Measurements from ENCODE around the gene FAM234A.

FAM234A gene

DNA sequence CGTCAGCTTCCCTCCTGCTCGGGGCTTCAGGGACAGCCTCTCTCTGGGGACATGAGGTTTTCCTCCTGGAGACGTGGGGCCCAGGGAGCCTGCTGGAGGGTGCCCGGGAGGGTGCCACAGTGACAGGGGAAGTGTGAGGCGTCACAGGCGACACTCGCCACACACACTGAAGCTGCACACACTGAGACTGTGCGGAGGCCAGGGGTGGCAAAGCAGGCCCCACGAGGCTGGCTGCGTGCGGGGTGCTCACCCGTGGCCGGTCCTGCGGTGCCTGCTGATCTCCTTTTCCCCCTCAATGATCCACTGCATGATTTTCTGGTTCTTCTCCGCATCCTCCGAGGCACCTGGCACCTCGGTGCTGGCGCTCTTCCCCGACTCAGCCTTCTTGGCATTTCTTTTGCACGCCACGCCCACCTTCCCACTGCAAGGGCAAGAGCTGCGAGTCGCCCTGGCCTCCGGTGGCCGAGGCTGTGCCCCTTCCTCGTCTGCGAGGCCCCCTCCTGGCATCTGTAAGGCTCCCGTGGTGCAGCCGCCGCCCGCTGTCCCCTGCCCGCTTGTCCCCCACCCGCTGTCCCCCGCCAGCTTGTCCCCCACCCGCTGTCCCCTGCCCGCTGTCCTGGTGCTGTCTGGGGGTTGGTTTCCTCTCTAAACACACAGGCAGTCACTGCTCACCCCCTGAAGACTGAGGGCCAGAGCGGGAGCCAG lies 62.3 kb downstream of the FAM234A start:
- no peaks in the 10 kb centered on the region for H3K9me3 ChIP-seq (ENCODE audit: control extremely low read depth in 1 of 5, control insufficient read depth in 4 of 5, insufficient read depth in 2 of 5, low read depth in 1 of 5, low read length in 4 of 5)
- no peak overlapping the region for H3K4me3 ChIP-seq (ENCODE audit: control insufficient read depth in 1 of 7, extremely low read depth in 1 of 7, insufficient read depth in 4 of 7, low read depth in 2 of 7, low read length in 6 of 7)
- no peak for DNase-seq
- no peaks in the 10 kb centered on the region for H3K27me3 ChIP-seq (replicated peaks in 2 of 5; ENCODE audit: control insufficient read depth in 4 of 5, insufficient read depth in 5 of 5, low read length in 4 of 5)
- no peak overlapping the region for H3K27ac ChIP-seq (ENCODE audit: insufficient read depth in 1 of 2, low read depth in 1 of 2, low read length in 2 of 2, poor library complexity in 1 of 2, severe bottlenecking in 2 of 2)
- WGBS (ENCODE audit: insufficient coverage) = 97% methylated on average over 24 of the region's 37 CpGs
- ChIA-PET CTCF (interaction anchor here (0.9 kb wide), 1 partner anchor 10 kb away, joined by 3 read pairs; no protein-coding TSS in a partner anchor), POLR2A (no interaction called here)
- H3K4me1 ChIP-seq (ENCODE audit: control extremely low read depth in 1 of 4, control insufficient read depth in 4 of 4, insufficient read depth in 4 of 4, low read length in 3 of 4) = peaks cover 0 to 4% (median 0%) of the 10 kb centered on the region in 4 experiments
- peaks cover 9 to 47% (median 34%) of the 10 kb centered on the region in 4 experiments for H3K36me3 ChIP-seq (ENCODE audit: control insufficient read depth in 4 of 4, insufficient read depth in 4 of 4, low read length in 3 of 4)

DNA sequence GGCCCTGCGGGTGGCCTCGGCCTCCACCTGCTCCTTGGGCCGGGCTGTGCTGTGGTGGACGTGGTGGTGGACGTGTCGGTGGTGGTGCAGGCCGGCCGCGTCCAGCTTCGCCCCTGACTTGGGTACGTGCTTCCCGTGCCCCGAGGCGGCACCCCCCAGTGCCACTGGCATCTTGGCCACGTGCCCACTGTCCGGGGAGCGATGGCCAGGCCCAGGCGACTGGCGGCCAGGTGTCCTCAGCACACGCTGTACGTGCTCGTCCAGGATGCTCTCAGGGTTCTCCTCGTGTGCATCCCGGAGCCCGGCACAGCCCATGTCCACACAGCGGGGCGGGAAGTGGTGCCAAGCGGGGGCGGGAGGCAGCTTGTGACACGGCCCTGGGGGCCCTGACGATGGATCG lies 63.2 kb downstream of the FAM234A start:
- no peaks in the 10 kb centered on the region for H3K9me3 ChIP-seq (ENCODE audit: control extremely low read depth in 1 of 5, control insufficient read depth in 4 of 5, insufficient read depth in 2 of 5, low read depth in 1 of 5, low read length in 4 of 5)
- CTCF ChIA-PET = no interaction called here
- no peak overlapping the region for H3K27ac ChIP-seq (ENCODE audit: insufficient read depth in 1 of 2, low read depth in 1 of 2, low read length in 2 of 2, poor library complexity in 1 of 2, severe bottlenecking in 2 of 2)
- H3K27me3 ChIP-seq (replicated peaks in 2 of 5; ENCODE audit: control insufficient read depth in 4 of 5, insufficient read depth in 5 of 5, low read length in 4 of 5) = no peaks in the 10 kb centered on the region
- H3K4me3 ChIP-seq (ENCODE audit: control insufficient read depth in 1 of 7, extremely low read depth in 1 of 7, insufficient read depth in 4 of 7, low read depth in 2 of 7, low read length in 6 of 7) = no peak overlapping the region
- POLR2A ChIA-PET = no interaction called here
- no peak for DNase-seq
- WGBS (ENCODE audit: insufficient coverage) = 98% methylated on average over 20 of the region's 32 CpGs
- H3K36me3 ChIP-seq (ENCODE audit: control insufficient read depth in 4 of 4, insufficient read depth in 4 of 4, low read length in 3 of 4) = peaks cover 9 to 46% (median 33%) of the 10 kb centered on the region in 4 experiments
- peaks cover 0 to 4% (median 0%) of the 10 kb centered on the region in 4 experiments for H3K4me1 ChIP-seq (ENCODE audit: control extremely low read depth in 1 of 4, control insufficient read depth in 4 of 4, insufficient read depth in 4 of 4, low read length in 3 of 4)

DNA sequence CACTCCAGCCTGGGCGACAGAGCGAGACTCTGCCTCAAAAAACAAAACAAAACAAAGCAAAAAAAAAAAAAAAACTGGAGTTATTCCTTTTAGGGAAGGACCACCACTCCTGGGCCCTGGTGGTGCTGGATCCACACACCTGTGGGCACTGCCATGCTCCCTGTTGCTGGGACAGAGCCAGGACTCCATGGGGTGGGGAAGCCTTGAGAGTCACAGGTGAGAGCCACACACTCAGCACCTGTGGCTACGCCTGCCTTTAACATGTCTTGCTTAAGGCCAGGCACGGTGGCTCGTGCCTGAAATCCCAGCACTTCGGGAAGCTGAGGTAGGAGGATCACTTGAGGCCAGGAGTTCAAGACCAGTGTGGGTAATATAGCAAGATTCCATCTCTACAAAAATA lies 66.6 kb downstream of the FAM234A start:
- CTCF ChIA-PET = interaction anchor here (1.5 kb wide), 1 partner anchor 61 kb away, joined by 5 read pairs; no protein-coding TSS in a partner anchor
- POLR2A ChIA-PET = no interaction called here
- Histone ChIP-seq H3K4me1 (ENCODE audit: control extremely low read depth in 1 of 4, control insufficient read depth in 4 of 4, insufficient read depth in 4 of 4, low read length in 3 of 4) (peaks cover 0 to 2% (median 0%) of the 10 kb centered on the region in 4 experiments), H3K27me3 (replicated peaks in 2 of 5; ENCODE audit: control insufficient read depth in 4 of 5, insufficient read depth in 5 of 5, low read length in 4 of 5) (no peaks in the 10 kb centered on the region), H3K4me3 (ENCODE audit: control insufficient read depth in 1 of 7, extremely low read depth in 1 of 7, insufficient read depth in 4 of 7, low read depth in 2 of 7, low read length in 6 of 7) (no peak overlapping the region), H3K36me3 (ENCODE audit: control insufficient read depth in 4 of 4, insufficient read depth in 4 of 4, low read length in 3 of 4) (peaks cover 9 to 47% (median 40%) of the 10 kb centered on the region in 4 experiments), H3K27ac (ENCODE audit: insufficient read depth in 1 of 2, low read depth in 1 of 2, low read length in 2 of 2, poor library complexity in 1 of 2, severe bottlenecking in 2 of 2) (no peak overlapping the region), H3K9me3 (ENCODE audit: control extremely low read depth in 1 of 5, control insufficient read depth in 4 of 5, insufficient read depth in 2 of 5, low read depth in 1 of 5, low read length in 4 of 5) (no peaks in the 10 kb centered on the region)
- WGBS (ENCODE audit: insufficient coverage) = 100% methylated on average over 1 of the region's 6 CpGs
- no peak for DNase-seq

DNA sequence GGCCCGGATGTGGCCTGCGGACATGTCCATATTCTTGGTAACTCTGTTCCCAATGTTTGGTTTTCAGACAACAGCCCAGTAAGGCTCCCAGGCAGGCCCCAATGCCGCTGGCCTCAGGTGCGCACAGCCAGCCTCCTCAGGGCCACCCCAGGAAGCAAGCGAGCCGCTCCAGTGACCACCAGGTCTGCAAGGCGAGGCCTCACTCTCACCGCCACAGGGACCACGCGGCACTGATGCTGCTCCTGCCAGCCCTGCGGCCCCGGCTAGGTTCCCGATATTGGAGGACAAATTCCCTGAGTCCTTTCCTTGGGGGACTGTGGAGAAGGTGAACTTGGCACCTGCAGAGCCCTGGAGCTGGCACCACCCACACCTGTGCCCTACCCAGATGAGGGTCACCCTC lies 67.3 kb downstream of the FAM234A start:
- CTCF ChIA-PET = interaction anchor here (0.8 to 3.2 kb wide), 4 partner anchors 9 to 60 kb away, joined by 3 to 16 read pairs (median 6); no protein-coding TSS in a partner anchor
- Histone ChIP-seq H3K4me3 (ENCODE audit: control insufficient read depth in 1 of 7, extremely low read depth in 1 of 7, insufficient read depth in 4 of 7, low read depth in 2 of 7, low read length in 6 of 7) (no peak overlapping the region), H3K36me3 (ENCODE audit: control insufficient read depth in 4 of 4, insufficient read depth in 4 of 4, low read length in 3 of 4) (peaks cover 3 to 47% (median 43%) of the 10 kb centered on the region in 4 experiments), H3K4me1 (ENCODE audit: control extremely low read depth in 1 of 4, control insufficient read depth in 4 of 4, insufficient read depth in 4 of 4, low read length in 3 of 4) (no peaks in the 10 kb centered on the region), H3K27ac (ENCODE audit: insufficient read depth in 1 of 2, low read depth in 1 of 2, low read length in 2 of 2, poor library complexity in 1 of 2, severe bottlenecking in 2 of 2) (no peak overlapping the region), H3K27me3 (replicated peaks in 2 of 5; ENCODE audit: control insufficient read depth in 4 of 5, insufficient read depth in 5 of 5, low read length in 4 of 5) (no peaks in the 10 kb centered on the region), H3K9me3 (ENCODE audit: control extremely low read depth in 1 of 5, control insufficient read depth in 4 of 5, insufficient read depth in 2 of 5, low read depth in 1 of 5, low read length in 4 of 5) (no peaks in the 10 kb centered on the region)
- POLR2A ChIA-PET = no interaction called here
- DNase-seq = no peak
- 96% methylated on average over 10 of the region's 13 CpGs for WGBS (ENCODE audit: insufficient coverage)

DNA sequence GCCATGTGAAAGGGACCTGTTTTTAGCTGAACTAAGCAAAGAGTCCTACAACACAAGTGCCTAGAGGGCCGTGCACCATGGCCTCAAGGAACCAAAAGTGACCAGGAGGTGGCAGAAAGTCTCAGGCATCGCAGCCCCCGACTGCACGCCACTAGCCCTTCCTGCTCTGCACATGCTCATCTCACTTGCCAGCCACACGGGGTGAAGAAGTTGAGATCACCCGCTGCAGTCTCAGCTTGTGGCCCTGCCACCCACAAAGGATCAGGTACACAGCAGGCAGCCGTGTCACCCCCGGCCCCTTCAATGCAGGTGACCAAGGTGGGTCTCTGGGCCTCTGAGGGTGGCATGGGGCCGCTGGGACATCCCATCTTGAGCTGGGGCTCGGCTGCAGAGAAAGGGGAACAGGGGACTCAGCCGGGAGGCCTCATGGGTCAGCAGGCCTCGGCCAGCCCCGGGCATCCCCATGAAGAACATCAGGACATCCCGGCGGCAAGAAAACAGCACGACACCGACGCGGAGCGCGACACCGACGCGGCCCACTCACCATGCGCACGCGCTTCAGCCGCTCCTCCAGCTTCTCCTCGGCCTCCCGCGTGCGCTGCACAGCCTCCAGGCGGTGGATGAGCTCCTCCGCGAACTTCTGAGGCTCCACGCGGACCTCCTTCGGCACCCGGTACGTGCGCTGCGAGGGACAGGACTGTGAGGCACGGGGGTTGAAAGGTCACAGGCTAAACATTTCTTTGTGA lies 69.3 kb downstream of the FAM234A start:
- no peaks in the 10 kb centered on the region for H3K9me3 ChIP-seq (ENCODE audit: control extremely low read depth in 1 of 5, control insufficient read depth in 4 of 5, insufficient read depth in 2 of 5, low read depth in 1 of 5, low read length in 4 of 5)
- H3K4me1 ChIP-seq (ENCODE audit: control extremely low read depth in 1 of 4, control insufficient read depth in 4 of 4, insufficient read depth in 4 of 4, low read length in 3 of 4) = peaks cover 0 to 10% (median 0%) of the 10 kb centered on the region in 4 experiments
- no peak overlapping the region for H3K27ac ChIP-seq (ENCODE audit: insufficient read depth in 1 of 2, low read depth in 1 of 2, low read length in 2 of 2, poor library complexity in 1 of 2, severe bottlenecking in 2 of 2)
- H3K36me3 ChIP-seq (ENCODE audit: control insufficient read depth in 4 of 4, insufficient read depth in 4 of 4, low read length in 3 of 4) = peaks cover 2 to 50% (median 46%) of the 10 kb centered on the region in 4 experiments
- CTCF ChIA-PET = interaction anchor here (0.7 to 3.2 kb wide), 7 partner anchors 9 to 58 kb away, joined by 3 to 16 read pairs (median 3); no protein-coding TSS in a partner anchor
- H3K27me3 ChIP-seq (replicated peaks in 2 of 5; ENCODE audit: control insufficient read depth in 4 of 5, insufficient read depth in 5 of 5, low read length in 4 of 5) = no peaks in the 10 kb centered on the region
- DNase-seq = peak; percentile 43 to 69 (median 69)
- POLR2A ChIA-PET = no interaction called here
- H3K4me3 ChIP-seq (ENCODE audit: control insufficient read depth in 1 of 7, extremely low read depth in 1 of 7, insufficient read depth in 4 of 7, low read depth in 2 of 7, low read length in 6 of 7) = no peak overlapping the region
- WGBS (ENCODE audit: insufficient coverage) = 94% methylated on average over 42 of the region's 43 CpGs

DNA sequence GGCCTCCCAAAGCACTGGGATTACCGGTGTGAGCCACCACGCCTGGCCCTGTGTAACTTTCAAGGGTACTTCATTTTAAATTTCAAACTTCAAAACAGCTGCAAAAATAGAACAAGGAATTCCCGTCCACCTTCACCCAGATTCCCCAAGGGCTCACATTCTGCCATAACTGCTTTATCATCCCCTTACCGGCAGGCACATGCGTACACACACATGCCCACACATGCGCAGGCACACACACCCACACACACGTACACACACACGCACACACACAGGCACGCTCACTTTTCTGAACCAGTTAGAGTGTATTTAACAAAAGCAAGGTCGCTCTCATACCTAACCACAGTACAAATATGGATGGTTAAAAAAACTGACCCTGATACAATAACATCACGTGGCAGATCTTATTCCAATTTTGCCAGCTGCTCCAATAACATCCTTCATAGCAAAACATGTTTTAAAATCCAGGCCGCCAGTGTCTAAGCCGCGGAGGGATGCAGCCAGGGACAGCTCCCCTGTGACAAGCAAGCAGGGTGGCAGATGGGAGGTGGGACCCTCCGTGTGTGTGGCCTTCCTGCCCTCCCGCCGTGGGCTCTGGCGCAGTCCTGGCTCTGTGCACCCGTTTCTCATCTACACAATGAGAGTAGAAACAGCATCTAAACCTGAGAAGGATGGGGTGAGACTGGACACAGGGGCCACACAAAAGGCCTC lies 71.5 kb downstream of the FAM234A start:
- Histone ChIP-seq H3K27ac (ENCODE audit: insufficient read depth in 1 of 2, low read depth in 1 of 2, low read length in 2 of 2, poor library complexity in 1 of 2, severe bottlenecking in 2 of 2) (no peak overlapping the region), H3K27me3 (replicated peaks in 2 of 5; ENCODE audit: control insufficient read depth in 4 of 5, insufficient read depth in 5 of 5, low read length in 4 of 5) (no peaks in the 10 kb centered on the region), H3K4me1 (ENCODE audit: control extremely low read depth in 1 of 4, control insufficient read depth in 4 of 4, insufficient read depth in 4 of 4, low read length in 3 of 4) (peaks cover 0 to 21% (median 2%) of the 10 kb centered on the region in 4 experiments), H3K9me3 (ENCODE audit: control extremely low read depth in 1 of 5, control insufficient read depth in 4 of 5, insufficient read depth in 2 of 5, low read depth in 1 of 5, low read length in 4 of 5) (no peaks in the 10 kb centered on the region), H3K36me3 (ENCODE audit: control insufficient read depth in 4 of 4, insufficient read depth in 4 of 4, low read length in 3 of 4) (peaks cover 4 to 57% (median 47%) of the 10 kb centered on the region in 4 experiments), H3K4me3 (ENCODE audit: control insufficient read depth in 1 of 7, extremely low read depth in 1 of 7, insufficient read depth in 4 of 7, low read depth in 2 of 7, low read length in 6 of 7) (no peak overlapping the region)
- no peak for DNase-seq
- 96% methylated on average over 14 of the region's 19 CpGs for WGBS (ENCODE audit: insufficient coverage)
- CTCF ChIA-PET = interaction anchor here (0.7 to 1.7 kb wide), 3 partner anchors 12 to 66 kb away, joined by 3 to 4 read pairs (median 4); no protein-coding TSS in a partner anchor
- POLR2A ChIA-PET = no interaction called here
